Activated CD4-positive, CD25-positive, alpha-beta regulatory T cell treated with anti-CD3 and anti-CD28 coated beads, Interleukin-2, amount 50 U/mL, for 24 hours (primary cell): ENCODE data around the gene HOXA4.

Experiments
- ATAC-seq, 2 donors: fragments of 150-1000 bp; cut with Tn5 transposase; one replicate each; pipeline ENCODE4 v1.10.0; 2021; ENCODE audit warnings: mild to moderate bottlenecking in 1 of 2, moderate library complexity in 1 of 2

Gene HOXA4

DNA sequence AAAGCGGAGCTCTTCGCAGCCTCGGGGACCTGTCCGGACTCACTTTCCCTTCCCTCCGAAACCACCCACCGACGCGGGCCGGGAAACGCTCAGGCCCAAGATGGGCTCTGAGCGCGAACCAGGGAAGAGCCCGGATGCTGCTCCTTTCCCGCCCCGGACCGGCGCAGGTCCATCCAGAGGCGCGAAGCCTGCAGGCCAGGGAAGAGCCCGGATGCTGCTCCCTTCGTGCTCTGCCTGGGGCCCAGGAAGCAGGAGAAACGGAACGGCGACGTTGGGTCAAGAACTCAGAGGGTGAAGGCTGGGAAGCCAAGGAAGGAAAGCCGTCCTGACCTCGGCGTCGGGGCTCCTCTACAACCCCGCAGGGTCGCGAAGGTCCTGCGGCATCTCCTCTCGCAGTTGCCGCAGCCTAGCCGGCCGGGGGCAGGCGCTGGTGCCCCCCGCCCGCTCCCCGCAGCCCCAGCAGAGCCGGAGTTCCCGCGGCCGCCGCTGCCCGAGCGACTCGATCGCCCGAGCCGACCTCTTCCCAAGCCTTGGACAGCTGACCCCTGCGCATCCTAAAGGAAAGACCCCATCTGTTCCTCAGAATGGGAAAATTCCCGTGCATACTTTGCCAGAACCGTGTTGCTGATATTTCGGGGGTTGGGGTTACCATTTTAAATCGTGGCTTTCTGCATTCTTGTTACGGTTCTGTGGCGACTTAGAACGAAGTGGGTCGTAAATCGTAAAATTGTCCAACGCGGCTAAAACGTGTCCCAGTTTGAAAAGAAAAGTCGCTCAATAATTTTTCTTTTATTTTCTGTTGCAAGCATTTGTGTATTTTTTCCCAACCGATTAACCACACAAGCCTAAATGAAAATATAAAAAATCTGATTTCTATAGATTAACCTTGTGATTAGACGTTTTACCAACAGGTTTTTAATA, 42.3 kb downstream of the HOXA4 start:
- no peak for ATAC-seq

DNA sequence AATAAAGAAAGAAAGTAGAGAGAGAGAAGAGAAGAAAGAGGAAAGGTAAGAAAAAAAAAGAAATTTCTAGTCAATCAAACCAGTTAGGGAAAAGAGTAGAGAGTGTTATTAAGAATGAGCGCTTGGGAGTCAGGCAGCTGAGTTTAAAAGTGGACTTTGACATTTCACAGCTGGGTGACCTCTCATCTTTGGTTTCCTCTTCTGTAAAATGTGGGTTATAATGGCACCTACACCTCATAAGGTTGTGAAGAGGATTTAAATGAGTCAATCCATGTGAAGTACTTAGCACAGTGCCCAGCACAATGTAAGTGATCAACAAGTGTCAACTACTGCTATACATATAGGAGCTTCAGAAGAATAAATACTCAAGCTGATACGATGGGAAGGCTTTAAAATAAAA, 46.9 kb downstream of the HOXA4 start:
- no peak for ATAC-seq

DNA sequence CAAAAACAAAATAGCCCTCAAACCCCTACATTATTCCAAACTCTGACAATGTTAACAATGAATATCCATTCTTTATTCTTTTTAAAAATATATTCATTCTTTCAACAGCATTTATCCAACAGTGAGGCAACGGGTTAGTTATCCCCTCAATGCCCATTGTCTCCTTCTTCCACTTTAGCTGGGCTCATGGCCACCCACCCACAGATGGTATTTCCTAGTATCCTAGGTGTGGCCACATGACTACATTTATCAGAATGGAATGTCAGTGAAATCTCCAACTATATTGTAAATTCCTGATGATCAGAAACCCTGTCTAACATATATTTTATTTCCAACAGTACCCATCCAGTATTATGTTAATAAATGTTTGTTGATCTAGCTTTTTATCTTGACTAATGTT, 48.4 kb downstream of the HOXA4 start:
- ATAC-seq = no peak

DNA sequence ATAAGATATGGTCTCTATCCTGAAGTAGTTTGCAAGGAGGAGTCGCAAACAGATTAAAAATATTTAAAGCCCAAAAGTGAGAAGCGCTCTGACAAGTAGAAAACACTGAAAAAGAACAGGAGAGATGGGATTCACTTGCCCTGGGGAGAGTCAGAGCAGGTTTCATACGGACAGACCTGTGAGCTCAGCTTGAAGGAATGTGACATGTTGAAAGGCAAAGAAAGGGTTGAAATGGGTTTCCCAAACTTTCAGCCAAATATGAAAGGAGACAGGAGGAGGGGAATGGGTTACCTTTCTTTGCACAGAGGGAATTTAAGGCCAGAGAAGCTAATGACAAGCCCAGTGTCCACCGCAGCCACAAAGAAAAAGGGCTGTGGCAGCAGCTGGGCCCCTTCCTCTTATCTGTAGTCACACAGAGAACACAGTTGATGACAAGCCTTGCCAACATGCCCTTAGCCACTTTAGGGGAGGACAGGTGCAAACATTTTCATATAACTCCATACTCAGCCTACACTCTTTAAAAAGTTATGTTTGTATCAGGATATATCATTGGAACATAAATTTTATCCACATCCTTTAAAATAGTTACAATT, 49.6 kb downstream of the HOXA4 start:
- no peak for ATAC-seq

DNA sequence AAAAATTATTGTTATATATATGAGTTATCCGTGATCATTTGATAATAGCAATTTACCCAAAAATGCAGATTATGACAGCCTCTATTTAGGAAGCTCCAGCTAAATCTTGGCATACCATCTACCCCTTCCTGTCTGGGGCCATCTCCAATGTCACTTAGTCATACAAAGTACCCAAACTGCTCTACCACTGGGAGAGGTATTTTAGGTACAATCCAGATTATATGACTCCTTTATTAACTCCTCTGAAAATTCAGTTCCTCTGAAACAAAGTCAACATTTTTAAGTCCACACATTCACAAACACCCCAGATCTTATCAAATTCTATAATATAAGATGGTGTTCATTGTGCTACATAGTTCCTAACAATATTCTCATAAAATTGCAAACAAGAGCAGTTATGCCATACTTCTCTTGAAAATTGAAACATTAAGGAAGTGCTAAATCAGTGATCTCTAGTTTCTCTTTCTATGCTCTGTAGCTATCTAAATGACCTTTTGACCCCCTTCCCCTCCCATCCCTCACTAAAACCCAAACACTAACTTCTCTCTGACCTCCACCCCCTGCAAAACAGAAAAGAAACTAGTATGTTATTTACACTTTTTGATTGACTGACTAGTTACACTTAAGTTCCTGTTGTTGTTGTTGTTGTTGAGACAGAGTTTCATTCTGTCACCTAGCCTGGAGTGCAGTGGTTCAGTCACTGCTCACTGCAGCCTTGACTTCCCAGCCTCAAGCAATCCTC, 51.2 kb downstream of the HOXA4 start:
- peak in 1 of 2 donors; percentile 27 for ATAC-seq

DNA sequence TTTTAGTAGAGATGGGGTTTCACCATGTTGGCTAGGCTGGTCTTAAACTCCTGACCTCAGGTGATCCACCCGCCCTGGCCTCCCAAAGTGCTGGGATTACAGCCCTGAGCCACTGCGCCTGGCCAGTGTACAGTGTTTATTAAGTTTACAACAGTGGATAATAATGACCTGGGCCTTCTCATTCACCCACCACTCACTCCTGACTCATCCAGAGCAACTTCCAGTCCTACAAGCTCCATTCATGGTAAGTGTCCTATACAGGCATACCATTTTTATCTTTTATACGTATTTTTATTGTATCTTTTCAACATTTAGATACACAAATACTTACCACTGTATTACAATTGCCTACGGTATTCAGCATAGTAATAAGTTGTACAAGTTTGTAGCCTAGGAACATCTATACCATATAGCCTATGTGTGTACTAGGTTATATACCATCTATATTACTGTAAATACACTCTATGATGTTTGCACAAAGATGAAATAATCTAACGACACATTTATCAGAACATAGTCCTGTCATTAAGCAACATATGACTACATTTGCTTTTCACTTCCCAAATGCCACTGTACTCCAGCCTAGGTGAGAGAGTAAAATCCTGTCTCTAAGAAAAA, 51.8 kb downstream of the HOXA4 start:
- ATAC-seq = no peak
